Testis (tissue), 2 donors: ENCODE results near the gene C2CD3.

ENCODE experiments used
- CTCF ChIP-seq, 3 experiments: fragments of 450-650 bp in 2 of 3; fragments of 200-600 bp in 1 of 3; sonication (generic) in 1 of 3; IDR thresholded peaks; one replicate each; pipeline ENCODE4 v1.5.1; 2016 to 2019; ENCODE audit warnings: antibody characterized with exemption in 3 of 3, mild to moderate bottlenecking in 2 of 3, moderate library complexity in 1 of 3
- POLR2A ChIP-seq: fragments of 450-650 bp; IDR thresholded peaks from one replicate; pipeline ENCODE4 v1.6.1; 2017; ENCODE audit warnings: antibody characterized with exemption, mild to moderate bottlenecking, moderate library complexity

DNA sequence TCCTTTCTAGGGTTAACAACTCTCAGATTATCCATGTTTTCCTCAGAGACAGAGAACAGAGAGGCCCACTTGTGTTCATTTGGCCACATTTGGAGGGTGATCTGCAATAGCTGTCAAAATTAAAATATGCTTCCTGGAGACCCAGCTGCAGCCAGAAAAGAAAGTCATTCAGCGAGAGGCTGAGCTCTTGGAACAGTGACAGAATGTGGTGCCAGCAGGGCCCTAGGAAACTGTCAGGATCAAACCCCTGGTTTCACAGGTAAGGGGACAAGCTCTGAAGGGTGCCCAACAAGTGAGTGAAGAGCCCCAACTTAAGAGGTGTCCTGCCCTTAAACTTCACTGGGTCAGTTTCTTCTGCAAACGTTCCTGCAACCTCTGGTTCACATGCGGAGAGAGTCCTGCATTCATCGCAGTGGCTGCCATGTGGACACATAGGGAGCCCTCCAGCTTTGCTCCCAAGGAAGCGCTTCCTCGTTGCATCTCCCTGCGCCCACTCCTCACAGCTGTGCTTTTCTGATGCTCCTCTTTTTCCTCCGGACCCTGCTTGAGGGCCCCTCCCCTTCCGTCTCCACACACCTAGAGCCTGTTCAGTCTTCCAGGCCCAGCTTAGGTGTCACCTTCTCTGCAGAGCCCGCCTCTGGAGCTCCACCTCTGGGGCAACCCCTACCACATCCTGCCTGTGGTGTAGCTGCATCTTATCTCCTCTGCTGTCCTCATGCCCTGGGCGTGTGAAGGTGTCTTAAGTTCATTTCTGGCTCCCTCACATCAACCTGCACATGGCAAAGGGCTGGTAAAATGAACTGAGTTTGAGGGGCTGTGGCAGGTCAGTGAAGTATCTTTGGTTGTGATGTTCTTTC, 165.8 kb downstream of the C2CD3 start:
- TF ChIP-seq POLR2A: no peak
- TF ChIP-seq CTCF (IDR thresholded peaks at IDR 0.05): no peak
